ENCODE results near the gene TP73.

Gene TP73

DNA sequence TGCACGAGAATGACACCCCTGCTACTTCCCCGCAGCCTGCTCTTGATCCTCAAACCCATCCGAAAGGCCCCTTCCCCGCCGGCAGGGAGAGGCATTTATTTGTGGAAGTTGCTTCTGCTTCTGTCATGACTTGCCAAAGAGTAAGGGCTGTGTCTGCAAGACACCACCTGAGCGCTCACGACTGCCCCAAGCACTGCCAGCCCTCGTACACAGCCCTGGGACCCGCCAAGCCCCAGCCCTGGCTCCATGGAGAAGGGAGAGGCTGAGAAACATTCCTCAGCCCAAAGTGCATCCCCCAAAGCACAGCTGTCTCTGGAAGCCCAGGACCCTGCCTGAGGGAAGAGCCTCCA lies 33.8 kb upstream of the TP73 start:
- in situ Hi-C loops (cut with MboI; ENCODE audit: low sequenced_read_pairs), result no loop called here

DNA sequence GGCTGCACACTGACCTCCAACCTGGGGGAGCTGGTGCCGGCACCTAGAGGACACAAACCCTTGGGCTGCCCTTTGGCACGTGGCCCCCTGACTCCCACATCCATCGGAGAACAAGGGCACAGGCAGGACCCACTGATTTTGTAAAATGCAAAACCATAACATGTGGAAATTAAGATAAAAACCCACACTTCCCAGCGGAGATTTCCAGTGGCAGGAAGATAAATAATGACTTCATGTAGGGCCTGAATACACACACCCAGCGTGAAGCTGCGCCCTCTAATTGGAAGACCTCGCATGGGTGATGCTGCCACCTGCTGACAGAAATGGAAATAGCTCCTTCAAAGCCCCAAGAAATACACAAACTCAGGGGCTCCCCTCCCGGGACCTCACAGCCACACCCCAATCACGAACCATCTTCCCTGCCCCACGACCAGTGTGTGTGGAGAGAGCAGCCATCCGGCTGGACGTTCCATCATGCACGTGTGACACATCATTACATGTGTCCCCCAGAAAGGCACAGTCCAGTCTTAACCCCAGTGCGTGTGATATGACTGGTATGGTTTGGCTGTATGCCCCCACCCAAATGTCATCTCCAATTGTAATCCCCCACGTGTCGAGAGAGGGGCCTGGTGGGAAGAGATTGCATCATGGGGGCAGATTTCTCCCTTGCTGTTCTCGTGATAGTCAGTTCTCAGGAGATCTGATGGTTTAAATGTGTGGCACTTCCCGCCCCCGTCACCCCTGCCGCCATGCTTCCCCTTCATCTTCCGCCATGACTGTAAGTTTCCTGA lies 33.2 kb upstream of the TP73 start:
- in situ Hi-C loops (cut with MboI; ENCODE audit: low sequenced_read_pairs), result no loop called here

DNA sequence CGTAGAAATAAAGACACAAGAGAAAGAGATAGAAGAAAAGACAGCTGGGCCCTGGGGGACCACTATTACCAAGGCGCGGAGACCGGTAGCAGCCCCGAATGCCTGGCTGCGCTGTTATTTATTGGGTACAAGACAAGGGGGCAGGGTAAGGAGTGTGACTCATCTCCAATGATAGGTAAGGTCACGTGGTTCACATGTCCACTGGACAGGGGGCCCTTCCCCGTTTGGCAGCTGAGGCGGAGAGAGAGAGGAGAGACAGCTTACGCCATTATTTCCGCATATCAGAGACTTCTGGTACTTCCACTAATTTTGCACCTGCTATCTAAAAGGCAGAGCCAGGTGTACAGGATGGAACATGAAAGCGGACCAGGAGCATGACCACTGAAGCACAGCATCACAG lies 31.6 kb upstream of the TP73 start:
- in situ Hi-C loops (cut with MboI; ENCODE audit: low sequenced_read_pairs), result loop anchor here (10.0 kb wide), 1 partner anchor 136 kb away; no protein-coding TSS in a partner anchor

DNA sequence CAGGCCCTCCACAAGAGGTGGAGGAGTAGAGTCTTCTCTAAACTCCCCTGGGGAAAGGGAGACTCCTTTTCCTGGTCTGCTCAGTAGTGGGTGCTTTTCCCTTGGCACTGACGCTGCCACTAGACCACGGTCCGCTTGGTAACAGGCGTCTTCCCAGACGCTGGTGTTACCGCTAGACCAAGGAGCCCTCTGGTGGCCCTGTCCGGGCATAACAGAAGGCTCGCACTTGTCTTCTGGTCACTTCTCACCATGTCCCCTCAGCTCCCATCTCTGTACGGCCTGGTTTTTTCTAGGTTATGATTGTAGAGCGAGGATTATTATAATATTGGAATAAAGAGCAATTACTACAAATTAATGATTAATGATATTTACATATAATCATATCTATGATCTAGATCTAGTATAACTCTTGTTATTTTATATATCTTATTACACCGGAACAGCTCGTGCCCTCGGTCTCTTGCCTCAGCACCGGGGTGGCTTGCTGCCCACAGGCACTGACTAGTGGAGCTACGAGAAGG lies 31.1 kb upstream of the TP73 start:
- in situ Hi-C loops (cut with MboI; ENCODE audit: low sequenced_read_pairs), result loop anchor here (10.0 kb wide), 1 partner anchor 136 kb away; no protein-coding TSS in a partner anchor

DNA sequence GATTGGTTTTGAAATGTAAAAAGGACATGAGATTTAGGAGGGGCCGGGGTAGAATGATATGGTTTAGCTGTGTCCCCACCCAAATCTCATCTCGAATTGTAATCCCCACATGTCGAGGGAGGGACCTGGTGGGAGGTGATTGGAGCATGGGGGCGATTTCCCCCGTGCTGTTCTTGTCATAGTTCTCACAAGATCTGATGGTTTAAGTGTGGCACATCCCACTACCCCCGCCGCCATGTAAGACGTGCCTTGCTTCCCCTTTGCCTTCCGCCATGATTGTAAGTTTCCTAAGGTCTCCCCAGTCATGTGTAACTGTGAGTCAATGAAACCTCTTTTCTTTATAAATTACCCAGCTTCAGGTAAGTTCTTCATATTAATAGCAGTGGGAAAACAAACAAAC lies 30.2 kb upstream of the TP73 start:
- in situ Hi-C loops (cut with MboI; ENCODE audit: low sequenced_read_pairs), result loop anchor here (10.0 kb wide), 1 partner anchor 137 kb away; no protein-coding TSS in a partner anchor

DNA sequence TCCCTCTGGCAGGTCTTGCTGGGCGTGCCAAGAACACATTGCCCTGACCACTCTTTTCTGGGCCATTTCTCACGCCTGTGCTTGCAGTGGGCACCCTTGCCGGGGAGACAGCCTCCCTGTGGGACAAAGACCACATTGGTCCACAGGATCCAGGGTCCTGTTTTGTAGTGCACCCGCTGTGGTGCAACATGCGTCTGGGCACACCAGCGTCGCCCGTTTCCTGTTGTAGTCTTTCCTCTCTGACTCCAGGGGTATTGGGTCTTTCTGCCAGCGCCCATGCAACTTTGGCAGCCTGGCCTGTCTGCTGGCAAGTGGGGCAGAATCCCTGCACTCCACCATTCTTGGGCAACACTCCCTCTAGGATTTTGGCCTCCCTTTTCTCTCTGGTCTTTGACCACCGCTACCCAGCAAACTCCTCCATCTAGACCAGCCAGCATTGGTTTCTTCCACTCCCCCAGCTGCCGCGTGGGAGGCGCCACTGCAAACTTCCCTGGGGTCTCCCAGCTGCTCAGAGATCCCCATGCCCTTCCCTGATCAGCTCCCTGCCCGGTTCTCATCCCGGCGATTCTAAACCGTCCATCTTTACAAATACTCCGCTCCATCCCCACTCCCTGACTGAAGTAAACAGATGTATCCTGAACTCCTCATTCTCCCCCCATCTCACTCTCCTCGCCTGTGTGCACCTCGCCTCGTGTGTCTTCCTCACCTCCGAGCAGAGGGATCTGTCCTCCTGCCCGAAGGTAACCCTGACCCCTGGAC lies 28.7 kb upstream of the TP73 start:
- in situ Hi-C loops (cut with MboI; ENCODE audit: low sequenced_read_pairs), result loop anchor here (10.0 kb wide), 1 partner anchor 139 kb away; no protein-coding TSS in a partner anchor

DNA sequence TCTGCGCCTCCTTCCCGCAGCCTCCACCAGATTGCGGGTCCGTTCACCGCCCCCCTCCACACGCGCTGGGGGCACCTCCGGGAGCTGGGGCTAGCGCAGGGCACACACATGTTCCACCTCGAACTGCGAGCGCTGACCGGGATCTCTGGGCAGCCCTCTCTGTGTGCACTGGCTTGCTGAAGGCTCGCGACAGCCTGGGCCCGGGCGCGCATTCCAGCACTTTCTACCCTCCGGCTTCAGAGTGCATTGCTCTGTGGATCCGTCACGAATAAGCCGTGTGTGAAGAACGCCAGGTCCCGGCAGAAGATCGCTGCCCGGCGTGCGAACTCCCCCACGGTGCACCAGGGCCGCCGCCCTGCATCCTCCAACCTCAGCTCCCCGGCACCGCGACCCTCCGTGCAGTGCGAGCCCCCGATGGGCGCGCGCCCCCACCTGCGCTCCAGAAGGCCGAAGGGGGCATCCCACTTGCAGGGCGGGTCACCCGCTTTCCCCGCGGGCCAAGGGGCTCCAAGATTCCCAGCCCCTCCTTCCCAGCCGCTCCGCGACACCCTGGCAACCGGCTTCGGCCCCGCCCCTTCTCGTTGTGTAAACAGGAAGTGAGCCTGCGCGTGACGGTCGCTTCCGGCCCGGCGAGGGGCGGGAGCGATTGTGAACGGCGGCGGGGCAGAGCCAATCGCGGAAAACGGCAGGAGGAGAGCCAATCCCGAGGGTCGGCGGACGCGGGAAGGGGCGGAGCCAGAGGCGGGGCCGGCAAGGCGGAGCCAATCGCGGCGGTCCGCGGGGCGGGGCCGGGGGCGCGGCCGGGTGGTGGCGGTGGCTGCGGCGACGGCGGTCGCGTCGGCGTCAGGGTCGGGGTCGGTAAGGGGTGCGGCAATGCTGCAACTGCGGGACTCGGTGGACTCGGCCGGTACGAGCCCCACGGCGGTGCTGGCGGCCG lies 27.8 kb upstream of the TP73 start, which contains the start of gene TPRG1L:
Gene TPRG1L, plus strand, starts transcription at position 816 of the 937 bp plus-strand sequence. Its CDS starts 58 bp downstream, at position 874.
- in situ Hi-C loops (cut with MboI; ENCODE audit: low sequenced_read_pairs), result loop anchor here (10.0 kb wide), 1 partner anchor 140 kb away; no protein-coding TSS in a partner anchor

DNA sequence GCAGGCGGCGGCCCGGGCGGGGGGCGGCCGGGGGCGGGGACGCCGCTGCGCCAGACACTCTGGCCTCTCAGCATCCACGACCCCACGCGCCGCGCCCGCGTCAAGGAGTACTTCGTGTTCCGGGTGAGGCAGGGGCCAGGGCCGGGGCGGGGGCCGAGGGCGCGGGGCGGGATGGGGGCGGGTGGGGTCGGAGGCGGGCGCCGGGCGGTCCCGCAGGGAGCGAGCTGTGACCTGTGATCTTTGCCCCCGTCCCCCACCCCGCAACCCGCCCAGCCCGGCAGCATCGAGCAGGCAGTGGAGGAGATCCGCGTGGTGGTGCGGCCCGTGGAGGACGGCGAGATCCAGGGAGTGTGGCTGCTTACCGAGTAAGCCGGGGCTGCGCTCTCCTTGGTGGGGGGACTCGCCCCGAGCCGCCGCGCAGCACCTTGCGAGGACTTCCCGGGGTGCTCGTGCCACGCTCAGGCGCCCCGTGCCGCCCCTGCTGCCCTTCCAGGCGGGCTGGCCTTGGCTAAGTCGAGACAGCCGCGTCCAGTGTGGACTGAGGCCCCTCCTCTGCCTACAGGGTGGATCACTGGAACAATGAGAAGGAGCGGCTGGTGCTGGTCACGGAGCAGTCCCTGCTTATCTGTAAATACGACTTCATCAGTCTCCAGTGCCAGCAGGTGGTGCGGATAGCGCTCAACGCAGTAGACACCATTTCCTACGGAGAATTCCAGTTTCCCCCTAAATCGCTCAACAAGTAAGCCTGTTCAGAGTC lies 27.0 kb upstream of the TP73 start:
- in situ Hi-C loops (cut with MboI; ENCODE audit: low sequenced_read_pairs), result loop anchor here (10.0 kb wide), 1 partner anchor 141 kb away; no protein-coding TSS in a partner anchor

DNA sequence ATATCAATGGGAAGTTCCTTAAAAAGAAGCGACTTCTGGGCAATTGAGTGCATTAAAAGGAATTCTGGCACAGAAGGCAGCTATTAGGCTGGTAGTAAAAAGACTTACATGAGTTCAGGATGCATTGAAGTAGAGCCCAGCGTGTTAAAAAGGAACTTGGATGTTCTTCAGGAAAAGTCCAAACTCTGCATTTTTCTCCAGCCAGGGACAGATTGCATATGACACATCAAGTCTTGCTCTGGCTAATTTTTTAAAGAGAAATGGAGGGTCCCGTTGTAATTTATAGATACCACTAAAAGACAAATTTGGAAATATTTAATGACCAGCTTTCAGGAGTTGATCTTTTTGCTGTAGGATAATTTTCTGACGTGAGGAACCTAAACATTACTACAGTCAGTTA lies 26.3 kb upstream of the TP73 start:
- in situ Hi-C loops (cut with MboI; ENCODE audit: low sequenced_read_pairs), result loop anchor here (10.0 kb wide), 1 partner anchor 141 kb away; no protein-coding TSS in a partner anchor

DNA sequence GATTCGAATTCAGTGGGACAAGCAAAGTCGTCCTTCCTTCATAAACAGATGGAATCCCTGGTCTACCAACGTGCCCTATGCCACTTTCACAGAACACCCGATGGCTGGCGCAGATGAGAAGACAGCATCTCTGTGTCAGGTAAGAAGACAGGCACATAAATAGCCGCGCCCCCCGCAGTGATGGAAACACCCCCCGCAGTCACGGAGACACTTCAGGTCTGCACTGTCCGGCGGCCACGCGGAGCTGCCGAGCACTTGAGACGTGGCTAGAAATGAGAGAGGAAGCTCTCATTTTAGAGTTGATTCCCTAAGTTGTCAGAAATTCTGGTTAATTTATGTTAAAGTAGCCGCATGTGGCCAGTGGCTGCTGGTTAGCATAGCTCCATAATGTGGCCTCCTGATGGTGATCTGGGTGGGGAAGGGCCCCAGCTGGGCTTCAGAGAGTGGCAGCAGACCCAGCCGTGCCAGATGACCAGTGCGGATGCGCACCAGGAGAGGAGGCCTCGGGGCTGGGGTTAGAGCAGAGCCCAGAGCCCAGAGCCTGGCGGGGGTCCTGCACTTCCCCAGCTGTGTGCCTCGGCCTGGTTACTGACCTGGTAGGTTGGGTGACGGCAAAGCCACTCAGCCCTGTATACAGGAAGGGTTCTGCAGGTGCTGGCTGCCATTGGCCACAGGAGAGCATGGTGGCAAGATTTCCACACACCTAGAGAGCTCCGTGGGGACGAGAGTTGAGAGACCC lies 24.6 kb upstream of the TP73 start:
- in situ Hi-C loops (cut with MboI; ENCODE audit: low sequenced_read_pairs), result loop anchor here (10.0 kb wide), 1 partner anchor 143 kb away; no protein-coding TSS in a partner anchor

DNA sequence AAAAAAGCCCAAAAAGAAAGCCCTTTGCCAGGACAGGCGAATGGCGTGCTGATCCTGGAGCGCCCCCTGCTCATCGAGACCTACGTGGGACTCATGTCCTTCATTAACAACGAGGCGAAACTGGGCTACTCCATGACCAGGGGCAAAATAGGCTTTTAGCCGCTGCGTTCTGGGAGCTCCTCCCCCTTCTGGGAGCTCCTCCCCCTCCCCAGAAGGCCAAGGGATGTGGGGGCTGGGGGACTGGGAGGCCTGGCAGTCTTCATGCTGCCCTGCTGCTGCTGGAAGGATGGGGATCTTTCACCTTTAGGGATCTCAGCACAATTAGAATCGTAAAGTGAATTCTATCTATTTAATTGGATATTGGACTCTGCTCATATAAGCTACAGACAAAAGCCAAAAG lies 23.9 kb upstream of the TP73 start:
- in situ Hi-C loops (cut with MboI; ENCODE audit: low sequenced_read_pairs), result loop anchor here (10.0 kb wide), 1 partner anchor 144 kb away; no protein-coding TSS in a partner anchor

DNA sequence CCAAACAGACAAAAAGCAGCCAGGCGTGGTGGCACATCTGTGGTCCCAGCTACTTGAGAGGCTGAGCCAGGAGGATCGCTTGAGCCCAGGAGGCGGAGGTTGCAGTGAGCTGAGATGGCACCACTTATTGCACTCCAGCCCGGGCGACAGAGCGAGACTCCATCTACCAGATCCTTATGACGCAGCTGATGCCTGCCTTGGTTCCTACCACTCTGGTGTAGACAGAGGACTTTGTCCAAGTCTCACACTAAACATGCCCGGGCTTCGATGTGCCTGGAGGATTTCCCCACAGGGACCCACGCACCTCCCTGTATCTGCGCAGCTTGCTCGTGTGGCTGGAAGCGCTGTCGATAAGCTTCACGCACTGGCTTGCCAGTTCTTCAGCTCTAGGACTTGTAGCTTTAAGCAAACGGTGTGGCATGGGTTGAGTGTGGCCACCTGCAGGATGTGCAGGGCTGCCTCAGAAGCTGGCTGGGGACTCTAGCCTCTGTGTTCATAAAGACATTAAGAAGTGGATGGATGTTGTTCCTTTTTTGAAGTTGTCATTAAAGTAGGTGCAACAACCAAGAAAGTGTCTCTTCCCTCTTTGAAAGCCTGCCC lies 22.7 kb upstream of the TP73 start:
- in situ Hi-C loops (cut with MboI; ENCODE audit: low sequenced_read_pairs), result loop anchor here (10.0 kb wide), 1 partner anchor 145 kb away; no protein-coding TSS in a partner anchor

DNA sequence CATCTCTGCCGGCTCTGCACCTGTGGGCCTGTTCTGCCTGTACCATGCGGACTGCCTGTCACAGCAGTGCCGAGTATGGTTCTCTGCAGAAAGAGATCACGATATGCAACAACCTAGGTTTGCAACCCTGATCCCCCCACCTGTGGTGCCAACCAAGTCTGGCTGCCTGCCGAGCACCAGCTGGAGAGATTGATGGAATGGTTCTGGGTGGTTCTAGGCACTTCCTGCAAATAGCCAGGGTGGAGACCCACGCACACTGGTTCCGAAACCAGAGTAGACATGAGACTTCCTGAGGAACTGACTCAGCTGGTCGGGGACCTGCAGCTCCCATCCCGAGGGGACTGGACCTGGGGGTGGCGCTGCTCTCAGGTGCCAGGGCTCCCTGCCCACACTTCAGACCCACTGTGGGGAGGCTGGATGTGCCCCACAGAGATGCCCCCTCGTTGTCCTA lies 22.1 kb upstream of the TP73 start:
- in situ Hi-C loops (cut with MboI; ENCODE audit: low sequenced_read_pairs), result no loop called here

DNA sequence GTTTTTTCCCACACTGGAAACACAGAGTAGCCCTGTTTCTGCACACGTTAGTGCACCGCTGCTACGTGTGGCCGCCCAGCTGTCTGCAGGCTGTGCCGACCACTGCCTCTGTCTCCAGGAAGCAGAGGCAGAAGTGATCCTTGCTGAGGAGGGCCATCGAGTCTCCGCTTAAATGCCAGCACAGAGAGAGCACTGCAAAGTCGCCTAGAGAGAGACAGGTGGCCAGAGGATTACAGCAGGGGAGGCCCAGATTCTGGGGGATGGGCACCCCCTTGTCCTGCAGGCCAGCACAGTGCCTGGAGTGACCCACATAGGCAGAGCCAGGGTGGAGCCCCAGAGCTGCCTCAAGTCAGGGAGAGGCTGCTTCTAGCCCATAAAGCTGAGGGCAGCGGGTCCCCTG lies 21.4 kb upstream of the TP73 start:
- in situ Hi-C loops (cut with MboI; ENCODE audit: low sequenced_read_pairs), result no loop called here

DNA sequence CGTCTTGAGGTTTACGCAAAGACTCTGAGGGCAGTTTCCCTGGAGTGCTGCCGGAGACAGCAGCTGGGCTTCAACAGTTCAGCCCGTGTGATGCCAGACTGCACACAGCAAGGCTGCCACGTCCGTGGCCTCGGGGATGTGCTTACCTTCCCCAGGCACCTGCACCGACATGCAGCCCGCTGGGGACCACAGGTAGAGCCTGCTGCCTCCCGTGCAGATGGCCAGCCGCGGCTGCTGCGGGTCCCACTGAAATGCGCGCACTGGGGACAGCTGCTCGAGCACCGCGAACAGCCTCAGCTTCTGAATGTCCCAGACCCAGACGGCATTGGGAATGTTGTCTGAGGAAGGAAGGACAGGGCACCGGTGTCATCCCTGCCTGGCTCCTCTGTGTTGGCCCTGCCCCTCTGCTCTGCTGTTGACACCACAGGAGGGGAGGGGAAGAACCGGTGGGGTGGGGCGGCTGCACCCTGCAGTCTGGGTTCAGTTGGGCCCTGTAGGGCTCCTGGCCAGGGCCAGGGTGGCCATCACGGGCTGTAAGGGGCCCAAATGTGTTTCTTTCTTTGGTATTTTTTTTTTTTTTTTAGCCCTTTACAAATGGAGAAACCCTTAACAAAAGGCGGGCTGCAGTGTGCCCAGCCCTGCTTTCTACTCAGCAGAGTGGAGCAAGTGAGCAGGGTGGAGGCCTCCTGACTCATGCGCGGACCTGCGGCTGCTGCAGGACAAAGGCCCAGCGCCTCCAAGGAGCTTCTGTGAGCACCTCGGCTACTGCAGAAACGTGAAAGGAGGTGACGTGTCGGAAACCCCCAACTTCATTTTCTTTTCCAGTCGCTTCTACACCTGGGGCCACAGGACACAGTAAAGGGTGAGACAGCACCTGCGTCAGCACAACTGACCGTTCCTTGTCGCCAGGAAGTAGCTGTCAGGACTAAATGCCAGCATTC lies 20.7 kb upstream of the TP73 start:
- in situ Hi-C loops (cut with MboI; ENCODE audit: low sequenced_read_pairs), result no loop called here

DNA sequence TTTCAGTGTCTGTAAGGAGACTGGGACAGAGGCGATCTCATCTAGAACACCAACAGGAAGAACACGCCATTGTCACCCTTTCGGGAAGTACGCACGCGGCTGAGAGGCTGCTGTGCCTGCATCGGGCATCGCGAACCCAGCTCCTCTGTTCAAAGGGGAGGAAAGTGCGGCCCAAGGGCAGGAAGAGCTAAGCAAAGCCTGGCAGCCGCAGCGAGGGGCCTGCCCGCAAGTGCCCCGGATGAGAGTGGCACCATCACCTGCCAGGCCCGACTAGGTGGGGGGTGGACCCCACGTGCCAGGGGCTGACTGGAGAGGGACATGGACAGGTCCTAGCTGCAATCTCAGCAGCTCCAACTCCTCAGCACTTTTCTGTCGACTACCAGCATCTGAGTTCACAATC lies 20.0 kb upstream of the TP73 start:
- in situ Hi-C loops (cut with MboI; ENCODE audit: low sequenced_read_pairs), result no loop called here

DNA sequence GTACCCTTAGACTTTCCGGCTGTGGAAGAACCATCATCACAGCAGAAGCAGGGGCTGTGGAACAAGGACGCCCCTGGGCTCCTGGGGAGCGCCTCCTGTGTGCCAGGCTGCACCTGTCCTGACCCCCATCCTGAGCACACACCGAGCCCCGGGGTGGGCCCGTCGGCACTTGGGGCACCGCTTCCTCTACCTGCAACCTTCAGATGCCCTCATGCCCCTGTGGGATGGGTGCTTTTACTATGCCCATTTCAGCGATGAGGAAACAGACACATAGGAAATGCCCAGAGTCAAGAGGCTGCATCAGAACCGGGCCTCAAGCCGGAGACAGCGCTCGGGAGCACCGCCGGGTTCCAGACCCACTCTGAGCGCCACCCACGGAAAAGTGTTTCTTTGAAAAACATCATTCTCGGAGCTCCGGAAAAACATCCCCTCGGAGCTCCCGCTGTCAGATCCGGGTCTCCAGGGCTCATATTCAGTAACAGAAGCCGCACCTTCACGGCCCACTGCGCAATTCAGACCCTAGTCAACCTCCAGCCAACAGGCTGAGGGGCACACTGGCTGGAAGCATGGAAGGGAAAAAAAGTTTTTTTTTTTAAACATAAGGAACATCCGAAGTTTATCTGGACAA lies 19.5 kb upstream of the TP73 start:
- in situ Hi-C loops (cut with MboI; ENCODE audit: low sequenced_read_pairs), result no loop called here
